Testis (tissue), 3 donors: ENCODE measurements around the gene RNASE7. TPM values are rescaled to one million over a fixed set of nuclear protein-coding genes. Genes with fewer than 3 reads are reported as not detected.

ENCODE experiments used
- DNase-seq: peaks from one replicate; pipeline ENCODE4 v3.0.0-alpha.2; 2019
- H3K27ac ChIP-seq, 2 donors: fragments of 200-600 bp; sonication (generic); one replicate each; pipeline ENCODE4 v1.5.1; 2019
- H3K27me3 ChIP-seq: fragments of 200-600 bp; sonication (generic); one replicate; pipeline ENCODE4 v1.5.1; 2019
- H3K36me3 ChIP-seq: fragments of 200-600 bp; sonication (generic); one replicate; pipeline ENCODE4 v1.5.1; 2017; ENCODE audit warnings: low read depth; ENCODE audit errors: missing control alignments
- H3K4me1 ChIP-seq: fragments of 200-600 bp; sonication (generic); one replicate; pipeline ENCODE4 v1.5.1; 2019
- H3K4me3 ChIP-seq, 2 donors: fragments of 200-600 bp; sonication (generic); one replicate each; pipeline ENCODE4 v1.5.1; 2017 to 2019
- H3K9me3 ChIP-seq: fragments of 200-600 bp; sonication (generic); one replicate; pipeline ENCODE4 v1.5.1; 2017
- POLR2A ChIP-seq: fragments of 450-650 bp; IDR thresholded peaks from one replicate; pipeline ENCODE4 v1.6.1; 2017; ENCODE audit warnings: antibody characterized with exemption, mild to moderate bottlenecking, moderate library complexity
- WGBS, 2 donors: methylation state at CpG; one replicate each; pipeline ENCODE4 v1.1.5; 2018; 5-methylcytosine and 5-hydroxymethylcytosine counted together
- intact Hi-C: fragments of 100-400 bp; cut with DNase I; formaldehyde crosslinking; loops from one replicate; pipeline ENCODE4 v1.15.1; 2023; ENCODE audit warnings: low total_unique reads
- polyA plus RNA-seq: library from polyadenylated mRNA; stranded (reverse); fragments of 350-450 nt; fragmentation: Illumina TruSeq; extraction: RNeasy Lipid Tissue Mini Kit (QIAGEN cat#74804); gene quantifications from one replicate; pipeline ENCODE4 v1.2.3, GENCODE V29; 2014; ENCODE audit warnings: low read depth, low replicate concordance; ENCODE audit not compliant: insufficient read depth
- total RNA-seq, 2 donors: library from RNA; depleted of rRNA; stranded (reverse); fragments of >200 nt; gene quantifications; one replicate each; pipeline ENCODE4 v1.2.3, GENCODE V29; 2016
- TF ChIP-seq, protein P1 (sequence below), 3 experiments: fragments of 450-650 bp in 2 of 3; fragments of 200-600 bp in 1 of 3; sonication (generic) in 1 of 3; IDR thresholded peaks; one replicate each; pipeline ENCODE4 v1.5.1; 2016 to 2019; ENCODE audit warnings: antibody characterized with exemption in 3 of 3, mild to moderate bottlenecking in 2 of 3, moderate library complexity in 1 of 3

The RNASE7 gene
- total and polyA plus RNA-seq, 3 donors from 2014 or later: 0.24 to 0.55 (median 0.43) TPM

DNA sequence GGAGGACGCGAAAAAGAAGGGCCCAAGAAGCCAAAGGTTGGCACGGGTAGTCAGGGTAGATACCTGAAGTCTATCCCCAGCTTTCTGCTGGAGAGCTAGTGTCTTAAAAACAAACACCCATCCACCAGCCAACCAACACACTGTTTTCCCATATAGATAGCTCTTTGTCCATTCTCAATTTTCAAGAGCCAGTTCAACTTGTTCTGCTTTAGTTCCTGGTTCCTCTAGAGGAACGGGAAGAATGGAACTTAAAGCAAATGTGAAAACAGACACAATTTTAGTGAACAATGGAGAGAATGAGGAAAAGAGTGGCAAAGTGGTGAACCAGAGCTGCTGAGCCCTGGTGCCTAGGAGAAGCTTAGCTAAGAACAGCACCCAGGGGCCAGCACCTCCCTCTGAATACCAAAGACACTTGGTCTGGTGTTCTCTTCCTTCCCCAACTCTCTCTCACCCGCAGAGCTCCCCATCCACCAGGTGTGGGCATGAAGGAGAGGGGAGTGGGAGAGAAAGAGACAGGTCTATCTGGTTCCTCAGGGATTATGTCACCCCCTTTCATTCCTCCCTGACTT, 21.1 kb upstream of the RNASE7 start:
- Histone ChIP-seq H3K4me3 (no peak overlapping the region), H3K4me1 (peaks cover 21% of the 10 kb centered on the region), H3K9me3 (no peaks in the 10 kb centered on the region), H3K27ac (no peak overlapping the region), H3K36me3 (no peaks in the 10 kb centered on the region), H3K27me3 (no peaks in the 10 kb centered on the region)
- 85 to 94% methylated on average over 5 of the region's 5 CpGs for WGBS, 2 donors
- DNase-seq: no peak
- intact Hi-C loops: no loop called here
- TF ChIP-seq, protein P1, sequence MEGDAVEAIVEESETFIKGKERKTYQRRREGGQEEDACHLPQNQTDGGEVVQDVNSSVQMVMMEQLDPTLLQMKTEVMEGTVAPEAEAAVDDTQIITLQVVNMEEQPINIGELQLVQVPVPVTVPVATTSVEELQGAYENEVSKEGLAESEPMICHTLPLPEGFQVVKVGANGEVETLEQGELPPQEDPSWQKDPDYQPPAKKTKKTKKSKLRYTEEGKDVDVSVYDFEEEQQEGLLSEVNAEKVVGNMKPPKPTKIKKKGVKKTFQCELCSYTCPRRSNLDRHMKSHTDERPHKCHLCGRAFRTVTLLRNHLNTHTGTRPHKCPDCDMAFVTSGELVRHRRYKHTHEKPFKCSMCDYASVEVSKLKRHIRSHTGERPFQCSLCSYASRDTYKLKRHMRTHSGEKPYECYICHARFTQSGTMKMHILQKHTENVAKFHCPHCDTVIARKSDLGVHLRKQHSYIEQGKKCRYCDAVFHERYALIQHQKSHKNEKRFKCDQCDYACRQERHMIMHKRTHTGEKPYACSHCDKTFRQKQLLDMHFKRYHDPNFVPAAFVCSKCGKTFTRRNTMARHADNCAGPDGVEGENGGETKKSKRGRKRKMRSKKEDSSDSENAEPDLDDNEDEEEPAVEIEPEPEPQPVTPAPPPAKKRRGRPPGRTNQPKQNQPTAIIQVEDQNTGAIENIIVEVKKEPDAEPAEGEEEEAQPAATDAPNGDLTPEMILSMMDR (IDR thresholded peaks at IDR 0.05): no peak
- TF ChIP-seq POLR2A: no peak

DNA sequence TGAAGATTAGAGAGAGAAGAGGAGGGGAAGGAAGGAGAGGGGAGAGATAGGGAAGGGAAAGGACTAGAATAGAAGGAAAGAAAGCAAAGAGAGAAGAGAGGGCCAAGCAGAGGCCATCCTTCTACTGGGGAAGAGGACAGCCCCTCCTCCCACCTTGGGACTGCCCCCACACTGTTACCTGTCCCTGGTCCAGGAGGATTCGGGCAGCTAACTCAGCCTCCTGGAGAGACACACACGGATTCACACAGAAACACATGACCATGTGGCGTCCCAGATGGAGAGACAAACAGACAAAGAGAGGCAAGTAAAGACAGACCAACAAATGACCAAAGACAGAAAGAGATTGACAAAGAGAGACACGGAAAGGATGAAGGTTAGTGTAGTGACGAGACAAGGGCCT, 19.5 kb upstream of the RNASE7 start:
- Histone ChIP-seq H3K27me3 (no peaks in the 10 kb centered on the region), H3K36me3 (no peaks in the 10 kb centered on the region), H3K4me3 (peak overlapping the region in 1 of 2 donors; percentile 83), H3K4me1 (peaks cover 31% of the 10 kb centered on the region), H3K27ac (peak overlapping the region; percentile 89 to 91), H3K9me3 (no peaks in the 10 kb centered on the region)
- no peak for TF ChIP-seq POLR2A
- TF ChIP-seq, protein P1 (IDR thresholded peaks at IDR 0.05): no peak
- 68 to 72% methylated on average over 5 of the region's 5 CpGs for WGBS, 2 donors
- DNase-seq: no peak
- intact Hi-C loops: no loop called here

DNA sequence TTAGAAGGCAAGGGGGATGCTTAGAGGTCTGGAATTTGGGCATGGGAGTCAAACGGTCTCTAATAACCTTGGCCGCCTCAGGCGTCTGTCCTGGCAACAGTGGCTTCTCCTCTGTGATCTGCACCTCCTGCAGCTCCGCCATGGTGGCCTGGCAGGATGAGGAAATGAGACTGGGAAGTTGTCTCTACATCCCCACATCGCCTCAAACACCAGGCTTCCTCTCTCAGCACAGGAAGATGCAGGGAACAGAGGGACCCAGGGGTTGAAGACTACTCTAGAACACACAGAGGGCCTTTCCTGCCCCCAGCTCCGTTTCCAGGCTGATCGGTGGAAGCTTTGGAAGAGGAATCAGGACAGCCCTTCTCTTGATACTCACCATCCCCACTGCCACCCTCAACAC, 19.0 kb upstream of the RNASE7 start:
- 38 to 47% methylated on average over 7 of the region's 7 CpGs for WGBS, 2 donors
- no peak for DNase-seq
- Histone ChIP-seq H3K4me1 (peaks cover 31% of the 10 kb centered on the region), H3K27ac (peak overlapping the region; percentile 89 to 91), H3K36me3 (no peaks in the 10 kb centered on the region), H3K4me3 (peak overlapping the region in 1 of 2 donors; percentile 83), H3K9me3 (no peaks in the 10 kb centered on the region), H3K27me3 (no peaks in the 10 kb centered on the region)
- TF ChIP-seq, protein P1 (IDR thresholded peaks at IDR 0.05): no peak
- TF ChIP-seq POLR2A: no peak
- intact Hi-C loops: no loop called here

DNA sequence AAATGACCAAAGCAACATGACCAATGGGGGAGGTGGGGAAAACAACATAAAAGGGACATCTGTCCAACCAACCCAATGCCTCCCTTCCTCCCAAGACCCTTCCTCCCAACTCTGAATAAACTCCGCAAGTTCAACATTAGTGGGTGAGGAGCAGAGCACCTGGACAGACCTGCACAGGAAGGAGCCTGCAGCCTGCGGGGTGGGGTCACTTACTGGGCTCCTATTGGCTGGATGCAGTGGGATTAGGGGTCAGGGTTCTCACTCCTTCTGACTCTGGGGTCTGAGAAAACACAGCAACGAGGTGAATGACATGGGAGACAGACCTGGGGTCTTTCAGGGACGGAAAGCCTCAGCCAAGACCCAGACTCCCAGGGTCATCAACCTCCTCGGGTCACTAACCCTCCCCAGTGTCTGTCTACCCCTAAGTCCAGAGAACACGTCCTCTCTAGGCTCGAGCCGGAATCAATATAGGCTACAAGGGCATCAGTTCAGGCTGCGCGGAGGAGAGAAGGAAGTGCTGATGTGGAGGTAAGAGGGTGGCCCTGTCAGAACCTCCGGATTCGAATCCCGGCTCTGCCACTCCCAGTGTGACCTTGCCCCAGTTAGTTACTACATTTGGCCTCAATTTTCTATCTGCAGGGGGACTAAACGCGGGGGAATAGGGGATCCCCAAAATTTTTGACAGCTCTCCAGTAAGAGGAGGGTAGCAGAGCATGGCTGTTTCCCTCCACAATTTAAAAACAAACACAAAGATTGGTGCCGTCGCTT, 18.2 kb upstream of the RNASE7 start:
- Histone ChIP-seq H3K4me3 (peak overlapping the region; percentile 76 to 83), H3K36me3 (no peaks in the 10 kb centered on the region), H3K4me1 (peaks cover 31% of the 10 kb centered on the region), H3K27ac (peak overlapping the region; percentile 89 to 91), H3K9me3 (no peaks in the 10 kb centered on the region), H3K27me3 (no peaks in the 10 kb centered on the region)
- no peak for TF ChIP-seq POLR2A
- TF ChIP-seq, protein P1 (IDR thresholded peaks at IDR 0.05): no peak
- intact Hi-C loops: no loop called here
- DNase-seq: no peak
- WGBS, 2 donors: 6 to 10% methylated on average over 14 to 17 of the region's 17 CpGs
